Bone marrow (tissue), 2 donors: ENCODE measurements around the gene CPEB1.

Experiments used
- DNase-seq, 2 donors: peaks; one replicate each; lab custom pipeline; 2025; lab: John Stamatoyannopoulos, UW

Gene CPEB1

DNA sequence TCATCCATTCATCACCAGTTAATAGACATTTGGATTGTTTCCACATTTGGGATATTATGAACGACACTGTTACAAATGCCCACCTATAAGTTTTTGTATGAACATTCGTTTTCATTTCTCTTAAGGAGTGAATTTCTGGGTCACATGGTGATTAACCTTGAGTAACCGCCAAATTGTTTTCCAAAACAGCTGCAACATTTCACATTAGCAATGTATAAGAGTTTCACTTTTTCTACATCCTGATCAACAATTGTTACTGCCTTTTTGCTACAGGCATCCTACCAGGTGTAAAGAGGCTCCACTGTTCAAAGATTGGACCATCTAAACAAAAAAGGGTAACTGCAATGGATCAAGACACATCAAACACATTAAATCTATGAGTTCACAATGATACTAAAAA, 52.0 kb downstream of the CPEB1 start:
- DNase-seq, result no peak

- no peak for DNase-seq
Measured at GRCh38 chr15:82587805-82588204, 59.4 kb downstream of the CPEB1 start.

- no peak for DNase-seq
Measured at GRCh38 chr15:82585072-82585471, 62.1 kb downstream of the CPEB1 start.

DNA sequence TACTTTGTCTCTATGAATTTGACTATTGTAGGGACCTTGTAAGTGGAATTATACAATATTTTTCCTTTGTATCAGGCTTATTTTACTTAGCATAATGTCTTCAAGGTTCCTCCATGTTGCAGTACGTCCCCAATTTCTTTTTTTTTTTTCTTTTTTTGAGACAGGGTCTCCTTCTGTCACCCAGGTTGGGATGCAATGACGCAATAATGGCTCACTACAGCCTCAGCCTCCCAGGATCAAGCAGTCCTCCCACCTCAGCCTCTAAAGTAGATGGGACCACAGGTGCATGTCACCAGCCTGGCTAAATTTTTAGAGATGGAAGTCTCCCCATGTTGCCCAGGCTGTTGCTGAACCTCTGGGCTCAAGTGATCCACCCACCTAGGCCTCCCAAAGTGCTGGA, 66.5 kb downstream of the CPEB1 start:
- no peak for DNase-seq

DNA sequence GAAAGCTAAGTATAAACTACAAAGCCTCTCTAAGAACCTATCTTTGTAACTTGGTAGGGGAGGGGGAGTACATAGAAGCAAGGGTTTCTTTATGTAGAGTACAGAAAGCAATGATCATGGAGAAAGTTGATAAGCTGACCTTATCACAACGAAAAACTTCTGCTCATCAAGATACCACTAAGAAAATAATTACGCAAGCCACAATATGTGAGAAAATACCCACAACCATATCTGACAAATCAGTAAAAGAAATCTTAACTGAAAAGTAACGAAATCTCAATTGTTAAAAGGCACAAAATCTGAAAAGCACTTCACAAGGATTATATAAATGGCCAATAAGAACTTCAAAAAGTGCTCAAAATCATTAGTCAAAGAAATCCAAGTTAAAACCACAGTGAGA, 71.8 kb downstream of the CPEB1 start:
- DNase-seq, result no peak

DNA sequence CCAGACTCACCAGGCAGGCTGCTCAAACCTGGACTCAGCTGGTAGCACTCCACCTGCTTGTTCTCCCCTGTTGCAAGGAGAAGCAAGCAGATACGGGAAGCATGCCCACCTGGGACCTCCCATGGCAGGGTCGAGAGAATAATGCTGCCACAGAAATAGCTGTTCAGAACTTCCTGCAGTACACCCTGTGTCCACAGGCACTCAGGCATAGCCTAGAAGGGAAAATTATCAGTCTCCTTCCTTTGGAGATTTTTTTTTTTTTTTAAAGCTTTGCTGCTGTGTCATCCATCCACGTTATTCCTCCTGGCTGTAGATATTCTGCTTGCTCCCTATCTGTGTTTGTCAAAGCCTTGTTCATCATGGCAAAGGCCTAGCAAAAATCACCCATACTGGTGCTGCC, 74.2 kb downstream of the CPEB1 start:
- no peak for DNase-seq

DNA sequence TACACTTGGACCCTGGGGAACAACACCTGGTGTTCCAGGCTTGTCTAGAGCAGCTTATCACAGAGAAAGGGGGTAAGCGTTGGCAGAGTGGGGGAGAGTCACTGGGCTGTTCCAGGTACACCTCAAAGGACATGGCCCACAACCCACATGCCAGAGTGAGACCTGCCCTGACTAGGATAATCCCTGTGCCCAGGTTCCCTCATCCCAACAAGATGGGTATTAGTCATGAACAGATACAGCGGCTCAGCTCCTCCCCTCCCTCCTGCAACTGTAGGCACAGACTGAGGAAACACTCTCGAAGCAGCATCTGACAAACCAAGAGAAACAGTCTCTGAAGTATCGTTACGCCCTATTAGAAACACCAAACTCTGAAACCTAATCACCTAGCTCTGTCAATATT, 74.9 kb downstream of the CPEB1 start:
- DNase-seq, result no peak

GRCh38 chr15:82571722-82572222, 75.4 kb downstream of the CPEB1 start:
- no peak for DNase-seq

DNA sequence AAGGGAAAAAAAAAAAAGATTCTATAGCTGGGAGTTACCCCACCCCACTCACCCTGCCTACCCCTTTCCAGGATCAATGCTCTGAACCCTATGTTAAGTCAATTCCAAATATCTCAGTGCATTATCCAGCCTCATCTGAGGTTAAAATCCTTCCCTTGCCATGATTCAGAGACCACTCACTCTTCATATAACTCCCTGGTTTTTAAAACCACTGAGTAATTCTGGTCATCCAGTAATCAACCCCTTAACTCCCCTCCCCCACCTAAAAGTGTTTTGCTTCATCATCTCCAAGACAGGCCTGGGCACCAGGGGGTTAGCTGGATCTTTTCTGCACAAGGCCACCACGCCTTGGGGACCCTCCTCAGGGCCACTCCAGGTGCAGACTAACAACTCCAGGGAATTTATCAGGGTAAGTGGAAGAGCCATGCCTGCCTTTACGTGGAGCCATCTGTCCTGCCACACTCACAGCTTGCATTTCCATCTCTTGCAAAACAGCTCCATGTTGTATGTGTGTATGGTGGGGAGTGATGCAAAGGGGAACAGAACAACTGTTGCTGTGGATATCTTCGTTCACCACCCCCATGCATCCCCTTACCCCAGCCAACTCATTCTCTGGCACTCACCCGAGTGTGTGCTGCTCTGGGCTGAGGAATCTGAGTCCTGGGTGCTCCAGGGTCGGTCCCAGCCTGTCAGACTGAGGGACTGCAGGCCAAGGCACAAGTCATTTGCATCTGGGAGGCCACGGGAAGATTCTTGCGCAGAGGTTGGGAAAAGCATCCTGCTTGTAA, 76.2 kb downstream of the CPEB1 start:
- no peak for DNase-seq

- DNase-seq, result no peak
Measured at GRCh38 chr15:82569834-82570233, 77.3 kb downstream of the CPEB1 start.

- no peak for DNase-seq
Measured at GRCh38 chr15:82568986-82569385, 78.2 kb downstream of the CPEB1 start.

DNA sequence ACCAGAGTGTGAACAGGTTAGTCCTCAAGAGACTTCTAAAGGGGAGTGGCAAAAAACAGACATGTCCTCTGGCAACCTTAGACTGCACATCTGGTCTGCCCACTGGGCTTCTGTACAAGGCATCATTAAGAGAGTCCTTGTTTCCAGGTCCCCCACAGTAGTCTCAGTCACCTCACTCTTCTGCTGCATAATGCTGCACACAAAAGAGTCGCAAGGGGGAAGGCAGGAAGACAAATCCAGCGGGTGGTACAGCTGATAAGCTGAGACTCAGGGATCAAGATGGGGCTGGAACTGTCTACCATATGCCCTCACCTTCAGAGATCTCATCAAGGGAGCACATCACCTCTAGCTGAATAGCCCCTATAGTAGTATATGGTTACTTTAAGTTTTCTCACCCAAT, 79.5 kb downstream of the CPEB1 start:
- no peak for DNase-seq

DNA sequence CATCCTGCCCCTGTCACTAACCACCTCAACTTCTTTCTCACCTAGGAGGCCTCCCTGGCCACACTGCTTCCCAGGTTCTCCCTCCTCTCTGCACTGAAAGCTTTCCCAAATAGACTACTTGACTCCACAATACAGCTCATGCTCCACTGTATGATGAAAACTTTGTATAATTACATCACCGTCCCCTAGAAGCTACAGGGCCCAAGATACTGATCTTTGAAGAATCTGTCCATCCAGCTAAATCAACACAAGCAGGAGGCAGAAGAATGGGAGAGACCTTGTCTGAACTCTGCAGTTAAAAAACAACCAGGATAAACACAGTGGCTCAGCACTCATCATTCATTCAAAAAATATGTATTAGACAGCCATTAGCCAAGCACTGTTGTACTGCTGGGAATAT, 80.5 kb downstream of the CPEB1 start:
- no peak for DNase-seq

GRCh38 chr15:82558502-82558901, 88.7 kb downstream of the CPEB1 start:
- no peak for DNase-seq

DNA sequence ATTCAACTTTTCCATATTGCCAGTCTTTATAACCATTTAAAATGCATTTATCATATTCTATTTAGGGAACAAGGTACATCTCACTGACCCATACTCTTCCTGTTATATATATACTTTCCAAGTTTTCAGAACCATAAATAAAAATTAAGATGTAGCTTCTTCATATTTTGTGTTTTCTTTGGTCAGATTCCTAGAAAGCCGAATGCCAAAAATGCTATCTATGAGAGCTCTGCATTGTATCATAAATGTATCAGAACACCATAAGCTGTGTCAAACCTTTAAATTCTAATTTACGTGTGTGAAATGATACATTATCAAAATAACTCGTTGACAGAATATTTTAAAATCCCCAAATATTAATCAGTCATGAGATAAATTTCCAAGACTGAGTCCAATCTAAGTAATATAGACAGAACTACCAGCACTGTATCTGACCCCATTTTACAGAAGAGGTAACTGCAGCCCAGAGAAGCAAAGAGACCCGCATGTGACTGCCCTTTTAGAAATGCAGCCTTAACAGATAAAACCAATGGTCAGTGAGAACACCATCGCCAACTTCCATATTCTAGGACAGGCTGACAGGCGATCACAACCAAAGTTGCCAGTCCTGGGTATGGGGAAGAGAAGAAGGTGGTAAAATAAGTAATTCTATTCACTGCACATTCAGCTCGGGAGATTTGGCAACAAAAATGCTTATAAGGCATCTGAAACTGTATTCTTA, 90.7 kb downstream of the CPEB1 start:
- DNase-seq, result no peak

DNA sequence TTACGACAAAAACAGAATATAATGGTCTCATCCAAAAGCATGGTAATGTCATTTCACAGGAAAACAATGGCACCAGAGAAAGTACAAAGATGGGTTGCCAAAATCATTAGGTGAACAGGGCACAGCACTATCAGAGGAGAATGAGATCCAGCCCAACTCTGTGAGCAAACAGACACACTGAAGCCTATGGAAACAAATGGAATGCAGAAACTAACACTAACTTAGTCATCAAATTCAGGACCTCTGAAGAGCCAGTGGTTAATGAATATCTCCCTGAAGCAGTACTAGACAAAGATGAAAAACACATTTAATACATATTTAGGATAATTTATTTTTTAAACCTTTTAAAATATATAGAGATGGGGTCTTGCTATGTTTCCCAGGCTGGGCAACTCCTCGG, 92.3 kb downstream of the CPEB1 start:
- DNase-seq, result no peak

DNA sequence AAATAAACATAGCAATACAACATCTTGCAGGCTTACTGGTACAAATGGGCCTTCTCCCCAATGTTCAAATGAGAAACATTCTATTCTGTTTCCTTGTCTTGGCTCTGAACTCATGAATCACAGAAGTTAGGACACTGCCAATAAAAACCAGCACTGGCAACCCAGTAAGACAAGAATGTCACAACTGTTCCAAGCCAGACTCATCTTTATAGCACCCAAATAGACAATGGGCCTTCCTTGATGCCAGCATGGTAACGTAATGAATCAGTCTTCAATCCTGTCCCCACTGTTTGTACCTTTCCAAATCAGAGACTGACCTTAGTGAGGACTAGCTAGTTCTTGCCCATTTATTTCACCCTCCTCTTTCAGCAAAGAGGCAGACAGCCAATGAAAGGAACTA, 92.8 kb downstream of the CPEB1 start:
- DNase-seq, result no peak

DNA sequence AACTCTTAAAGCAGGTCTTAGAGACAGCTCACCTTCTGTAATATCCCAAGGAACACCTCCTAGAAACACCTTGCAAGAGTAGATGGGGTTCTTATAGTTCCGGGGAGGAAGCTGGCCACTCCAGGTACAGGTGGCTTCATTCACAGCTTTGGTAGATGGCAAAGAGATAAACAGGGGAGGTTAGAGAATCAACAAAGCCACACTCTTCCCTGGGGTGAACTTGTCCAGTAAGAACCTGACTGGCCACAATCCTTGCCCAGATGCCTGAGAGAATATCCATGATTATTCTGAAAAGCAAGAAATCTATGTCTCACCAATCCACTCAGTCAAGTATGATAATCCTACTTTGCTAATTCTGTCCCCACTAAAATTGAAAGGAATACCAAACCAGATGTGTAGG, 93.3 kb downstream of the CPEB1 start:
- no peak for DNase-seq

GRCh38 chr15:82552861-82553260, 94.3 kb downstream of the CPEB1 start:
- DNase-seq, result no peak

- DNase-seq, result no peak
Measured at GRCh38 chr15:82551646-82552247, 95.4 kb downstream of the CPEB1 start.

DNA sequence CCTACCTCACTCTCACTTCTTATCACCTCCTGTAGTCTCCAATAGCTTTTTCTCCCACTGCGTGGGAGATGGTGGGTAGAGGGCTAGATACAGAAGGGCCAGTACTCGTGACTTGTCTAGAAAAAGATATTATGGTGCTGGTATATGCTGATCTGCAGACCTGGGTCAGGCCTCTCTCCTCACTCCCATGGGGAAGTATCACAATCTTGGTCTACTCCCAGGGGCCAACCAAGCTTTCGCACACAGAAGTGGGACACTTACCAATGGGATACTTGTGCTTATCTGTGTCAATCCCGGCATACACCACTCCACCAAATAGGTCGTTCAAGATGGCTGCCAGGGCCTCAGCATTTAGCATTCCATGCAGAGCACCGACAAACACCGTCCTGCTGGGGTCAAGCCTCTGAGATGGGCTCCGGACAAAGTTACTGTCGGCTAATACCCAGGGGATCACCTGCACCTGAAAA, 97.9 kb downstream of the CPEB1 start:
- no peak for DNase-seq

GRCh38 chr15:82548700-82549099, 98.5 kb downstream of the CPEB1 start:
- DNase-seq, result no peak

- no peak for DNase-seq
Measured at GRCh38 chr15:82545478-82545877, 101.7 kb downstream of the CPEB1 start.
